ENCODE measurements around the gene DUOX1.
A peak's percentile ranks its signal among the peaks of the same experiment; 100 is the strongest.

Gene DUOX1

GRCh38 chr15:45143946-45144345, 14.2 kb downstream of the DUOX1 start:
- no peak for DNase-seq (ENCODE audit: low read depth, low spot score)

GRCh38 chr15:45144775-45145174, 15.0 kb downstream of the DUOX1 start:
- no peak for DNase-seq (ENCODE audit: low read depth, low spot score)

GRCh38 chr15:45146405-45146804, 16.6 kb downstream of the DUOX1 start:
- no peak for DNase-seq (ENCODE audit: low read depth, low spot score)

- DNase-seq (ENCODE audit: low read depth, low spot score): no peak
These were observed 17.8 kb downstream of the DUOX1 start for GRCh38 chr15:45147606-45148005.

- no peak for DNase-seq (ENCODE audit: low read depth, low spot score)
These were observed 18.6 kb downstream of the DUOX1 start for GRCh38 chr15:45148076-45149059.

GRCh38 chr15:45149060-45149459, 19.3 kb downstream of the DUOX1 start:
- DNase-seq (ENCODE audit: low read depth, low spot score): peak; percentile 76

GRCh38 chr15:45150481-45150880, 20.7 kb downstream of the DUOX1 start:
- DNase-seq (ENCODE audit: low read depth, low spot score): no peak

- DNase-seq (ENCODE audit: low read depth, low spot score): no peak
These were observed 21.2 kb downstream of the DUOX1 start for GRCh38 chr15:45150997-45151396.

- DNase-seq (ENCODE audit: low read depth, low spot score): no peak
These were observed 22.4 kb downstream of the DUOX1 start for GRCh38 chr15:45151998-45152828.

GRCh38 chr15:45155739-45156138, 25.9 kb downstream of the DUOX1 start:
- DNase-seq (ENCODE audit: low read depth, low spot score): no peak

GRCh38 chr15:45156744-45157455, 27.1 kb downstream of the DUOX1 start:
- DNase-seq (ENCODE audit: low read depth, low spot score): no peak

GRCh38 chr15:45157974-45158373, 28.2 kb downstream of the DUOX1 start:
- peak; percentile 80 for DNase-seq (ENCODE audit: low read depth, low spot score)

GRCh38 chr15:45161666-45162065, 31.9 kb downstream of the DUOX1 start:
- DNase-seq (ENCODE audit: low read depth, low spot score): no peak

- peak; percentile 95 for DNase-seq (ENCODE audit: low read depth, low spot score)
These were observed 33.1 kb downstream of the DUOX1 start for GRCh38 chr15:45162771-45163507.

GRCh38 chr15:45163508-45163856, 33.7 kb downstream of the DUOX1 start:
- no peak for DNase-seq (ENCODE audit: low read depth, low spot score)

GRCh38 chr15:45164914-45165313, 35.1 kb downstream of the DUOX1 start:
- no peak for DNase-seq (ENCODE audit: low read depth, low spot score)

GRCh38 chr15:45165536-45165935, 35.7 kb downstream of the DUOX1 start:
- DNase-seq (ENCODE audit: low read depth, low spot score): no peak

GRCh38 chr15:45166834-45167630, 37.2 kb downstream of the DUOX1 start:
- DNase-seq (ENCODE audit: low read depth, low spot score): peak; percentile 82

GRCh38 chr15:45167631-45168205, 37.9 kb downstream of the DUOX1 start:
- no peak for DNase-seq (ENCODE audit: low read depth, low spot score)

- no peak for DNase-seq (ENCODE audit: low read depth, low spot score)
These were observed 38.5 kb downstream of the DUOX1 start for GRCh38 chr15:45168286-45168685.
